ENCODE data around the gene DAAM2.

DAAM2 gene

DNA sequence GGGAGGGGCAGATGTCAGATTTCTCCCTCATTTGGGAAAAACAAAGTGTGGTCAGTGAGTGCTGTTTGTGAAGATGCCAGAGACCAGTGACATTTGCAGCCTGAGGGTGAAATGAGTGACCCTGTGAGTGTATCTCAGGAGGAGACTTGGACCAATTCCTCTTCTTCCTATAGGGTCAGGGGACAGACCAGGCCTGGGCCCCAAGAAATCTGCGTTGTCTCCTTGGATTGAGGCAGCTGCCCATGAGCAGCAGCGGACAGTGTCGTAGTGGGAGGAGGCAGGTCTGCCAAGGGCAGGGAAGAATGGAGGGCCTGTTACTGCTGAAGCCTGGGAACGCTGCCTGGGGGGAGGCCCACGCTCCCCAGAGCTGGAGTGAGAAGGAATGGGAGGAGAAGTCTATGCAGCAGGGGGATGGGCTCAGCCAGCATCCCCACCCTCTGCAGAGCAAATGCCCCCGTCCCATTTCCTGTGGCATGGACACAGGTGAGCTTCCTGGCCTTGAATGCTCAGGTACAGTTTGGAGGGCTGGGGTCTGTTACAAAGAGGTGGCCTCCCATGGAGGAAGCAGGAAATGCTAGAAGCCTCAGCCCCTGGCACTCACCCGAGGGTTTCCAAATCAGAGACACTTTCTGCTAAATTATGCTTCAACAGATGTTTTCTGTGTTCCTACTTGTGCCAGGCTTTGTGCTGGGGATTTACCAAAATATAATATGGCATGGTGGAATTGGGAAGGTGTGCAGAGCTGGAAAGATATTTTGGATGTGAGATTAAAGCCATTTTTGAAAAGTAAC is 29.8 kb downstream of the DAAM2 start:
- Histone ChIP-seq H3K4me1 (ENCODE audit: insufficient read depth, low read length) (peaks cover 3% of the 10 kb centered on the region; the same call in 1 of the 2 replicates), H3K27me3 (ENCODE audit: insufficient read depth, low read length) (no peaks in the 10 kb centered on the region), H3K9ac (ENCODE audit: low read depth, low read length) (no peak overlapping the region), H3K27ac (ENCODE audit: low read length) (no peak overlapping the region), H3K36me3 (ENCODE audit: insufficient read depth, low read depth, low read length) (no peaks in the 10 kb centered on the region), H3K4me3 (ENCODE audit: low read length) (no peak overlapping the region), H3K9me3 (ENCODE audit: insufficient read depth, low read depth, low read length) (no peaks in the 10 kb centered on the region)

GRCh38 chr6:39822846-39823815 is 31.0 kb downstream of the DAAM2 start:
- H3K9me3 ChIP-seq (ENCODE audit: insufficient read depth, low read depth, low read length), result no peaks in the 10 kb centered on the region
- no peak overlapping the region for H3K27ac ChIP-seq (ENCODE audit: low read length)
- H3K9ac ChIP-seq (ENCODE audit: low read depth, low read length), result no peak overlapping the region
- no peak overlapping the region for H3K4me3 ChIP-seq (ENCODE audit: low read length)
- H3K36me3 ChIP-seq (ENCODE audit: insufficient read depth, low read depth, low read length), result no peaks in the 10 kb centered on the region
- peaks cover 3% of the 10 kb centered on the region; the same call in 1 of the 2 replicates for H3K4me1 ChIP-seq (ENCODE audit: insufficient read depth, low read length)
- no peaks in the 10 kb centered on the region for H3K27me3 ChIP-seq (ENCODE audit: insufficient read depth, low read length)

- Histone ChIP-seq H3K9me3 (ENCODE audit: insufficient read depth, low read depth, low read length) (no peaks in the 10 kb centered on the region), H3K9ac (ENCODE audit: low read depth, low read length) (no peak overlapping the region), H3K27ac (ENCODE audit: low read length) (no peak overlapping the region), H3K36me3 (ENCODE audit: insufficient read depth, low read depth, low read length) (no peaks in the 10 kb centered on the region), H3K4me1 (ENCODE audit: insufficient read depth, low read length) (peaks cover 3% of the 10 kb centered on the region; the same call in 1 of the 2 replicates), H3K27me3 (ENCODE audit: insufficient read depth, low read length) (no peaks in the 10 kb centered on the region), H3K4me3 (ENCODE audit: low read length) (no peak overlapping the region)
Measured at GRCh38 chr6:39824030-39824926, 32.1 kb downstream of the DAAM2 start.

DNA sequence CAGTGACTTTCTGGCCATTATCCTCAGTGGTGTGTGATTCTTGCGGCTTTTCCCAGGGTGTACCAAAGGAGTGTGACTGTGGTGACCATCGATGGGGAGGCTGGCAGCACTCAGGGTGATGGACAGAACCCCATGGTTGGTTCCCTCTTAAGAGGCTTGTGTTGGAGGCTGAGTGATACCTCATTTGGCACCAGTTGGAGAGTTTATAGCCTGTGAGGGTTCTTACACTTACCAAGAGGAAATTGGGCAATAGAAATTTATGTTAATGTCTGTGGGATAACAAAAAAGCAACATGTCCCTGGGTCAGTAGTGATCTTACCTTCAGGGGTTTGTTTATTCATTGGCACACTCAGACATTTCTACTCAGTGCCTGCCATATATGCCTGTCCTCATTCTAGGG is 37.2 kb downstream of the DAAM2 start:
- Histone ChIP-seq H3K4me1 (ENCODE audit: insufficient read depth, low read length) (peaks cover 3% of the 10 kb centered on the region; the same call in 1 of the 2 replicates), H3K27me3 (ENCODE audit: insufficient read depth, low read length) (no peaks in the 10 kb centered on the region), H3K9ac (ENCODE audit: low read depth, low read length) (no peak overlapping the region), H3K9me3 (ENCODE audit: insufficient read depth, low read depth, low read length) (no peaks in the 10 kb centered on the region), H3K27ac (ENCODE audit: low read length) (no peak overlapping the region), H3K4me3 (ENCODE audit: low read length) (no peak overlapping the region), H3K36me3 (ENCODE audit: insufficient read depth, low read depth, low read length) (no peaks in the 10 kb centered on the region)

- no peaks in the 10 kb centered on the region for H3K27me3 ChIP-seq (ENCODE audit: insufficient read depth, low read length)
- no peaks in the 10 kb centered on the region for H3K9me3 ChIP-seq (ENCODE audit: insufficient read depth, low read depth, low read length)
- no peak overlapping the region for H3K4me3 ChIP-seq (ENCODE audit: low read length)
- no peaks in the 10 kb centered on the region for H3K36me3 ChIP-seq (ENCODE audit: insufficient read depth, low read depth, low read length)
- H3K9ac ChIP-seq (ENCODE audit: low read depth, low read length), result no peak overlapping the region
- peaks cover 3% of the 10 kb centered on the region; the same call in 1 of the 2 replicates for H3K4me1 ChIP-seq (ENCODE audit: insufficient read depth, low read length)
- H3K27ac ChIP-seq (ENCODE audit: low read length), result no peak overlapping the region
Measured at GRCh38 chr6:39830444-39830843, 38.3 kb downstream of the DAAM2 start.

DNA sequence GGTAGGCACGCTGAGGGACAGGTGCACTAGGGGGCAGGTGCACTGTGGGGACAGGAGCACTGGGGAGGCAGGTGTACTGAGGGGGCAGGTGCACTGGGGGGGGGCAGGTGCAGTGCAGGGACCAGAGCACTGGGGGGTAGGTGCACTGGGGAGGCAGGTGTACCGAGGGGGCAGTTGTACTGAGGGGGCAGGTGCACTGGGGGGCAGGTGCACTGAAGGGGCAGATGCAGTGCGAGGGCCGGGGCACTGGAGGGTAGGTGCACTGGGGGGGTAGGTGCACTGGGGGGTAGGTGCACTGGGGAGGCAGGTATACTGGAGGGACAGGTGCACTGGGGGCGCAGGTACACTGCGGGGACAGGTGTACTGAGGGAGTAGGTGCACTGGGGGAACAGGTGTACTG is 39.5 kb downstream of the DAAM2 start:
- H3K4me3 ChIP-seq (ENCODE audit: low read length), result no peak overlapping the region
- H3K9me3 ChIP-seq (ENCODE audit: insufficient read depth, low read depth, low read length), result no peaks in the 10 kb centered on the region
- H3K9ac ChIP-seq (ENCODE audit: low read depth, low read length), result no peak overlapping the region
- no peaks in the 10 kb centered on the region for H3K4me1 ChIP-seq (ENCODE audit: insufficient read depth, low read length)
- no peaks in the 10 kb centered on the region for H3K36me3 ChIP-seq (ENCODE audit: insufficient read depth, low read depth, low read length)
- no peaks in the 10 kb centered on the region for H3K27me3 ChIP-seq (ENCODE audit: insufficient read depth, low read length)
- H3K27ac ChIP-seq (ENCODE audit: low read length), result no peak overlapping the region

DNA sequence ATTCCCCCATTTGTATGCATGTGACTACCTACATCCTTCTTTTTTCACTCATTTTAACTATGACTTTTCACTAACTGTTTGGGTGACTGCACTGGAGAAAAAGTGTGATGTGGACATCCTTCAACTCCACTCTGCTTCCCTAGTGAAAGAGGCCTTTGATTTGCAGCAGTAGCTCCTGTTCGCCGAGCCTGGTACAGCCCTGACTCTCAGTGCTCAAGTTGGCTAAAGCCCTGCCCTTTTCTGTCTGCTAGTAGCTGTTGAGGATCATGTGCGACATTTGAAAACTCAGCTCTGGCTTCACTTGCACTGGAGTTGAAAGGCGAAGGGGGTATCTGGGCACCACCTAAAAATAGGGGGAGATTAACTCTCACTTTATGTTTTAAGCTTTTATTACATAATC is 42.1 kb downstream of the DAAM2 start:
- Histone ChIP-seq H3K36me3 (ENCODE audit: insufficient read depth, low read depth, low read length) (no peaks in the 10 kb centered on the region), H3K27ac (ENCODE audit: low read length) (no peak overlapping the region), H3K9ac (ENCODE audit: low read depth, low read length) (no peak overlapping the region), H3K27me3 (ENCODE audit: insufficient read depth, low read length) (no peaks in the 10 kb centered on the region), H3K4me3 (ENCODE audit: low read length) (no peak overlapping the region), H3K9me3 (ENCODE audit: insufficient read depth, low read depth, low read length) (no peaks in the 10 kb centered on the region), H3K4me1 (ENCODE audit: insufficient read depth, low read length) (peaks cover 3% of the 10 kb centered on the region; the same call in 1 of the 2 replicates)

- H3K9me3 ChIP-seq (ENCODE audit: insufficient read depth, low read depth, low read length), result no peaks in the 10 kb centered on the region
- peaks cover 3% of the 10 kb centered on the region; the same call in 1 of the 2 replicates for H3K4me1 ChIP-seq (ENCODE audit: insufficient read depth, low read length)
- H3K36me3 ChIP-seq (ENCODE audit: insufficient read depth, low read depth, low read length), result no peaks in the 10 kb centered on the region
- no peak overlapping the region for H3K9ac ChIP-seq (ENCODE audit: low read depth, low read length)
- no peak overlapping the region for H3K4me3 ChIP-seq (ENCODE audit: low read length)
- H3K27ac ChIP-seq (ENCODE audit: low read length), result no peak overlapping the region
- no peaks in the 10 kb centered on the region for H3K27me3 ChIP-seq (ENCODE audit: insufficient read depth, low read length)
Measured at GRCh38 chr6:39834866-39835265, 42.7 kb downstream of the DAAM2 start.

DNA sequence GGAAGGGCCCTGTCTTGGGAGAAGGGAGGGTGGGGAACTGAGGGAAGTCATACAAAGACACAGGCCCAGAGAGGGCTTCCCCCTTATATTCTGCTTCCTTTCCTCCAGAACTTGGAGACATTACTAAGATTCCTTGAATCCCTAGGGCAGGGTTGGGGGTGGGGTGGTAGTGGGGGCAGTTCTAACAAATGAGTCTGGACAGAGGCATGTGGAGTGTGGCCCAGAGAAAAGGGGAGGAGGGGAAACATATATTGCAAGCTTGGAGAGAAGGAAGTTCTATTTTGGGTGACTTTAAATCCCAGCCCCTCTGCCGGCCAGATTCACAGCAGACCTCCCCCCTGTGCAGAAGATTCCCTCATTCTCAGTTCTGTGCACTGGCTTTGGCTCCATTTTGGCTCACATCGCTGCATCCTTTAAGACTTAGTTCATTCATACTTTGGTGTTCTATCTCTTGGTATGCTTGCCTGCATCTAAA is 43.7 kb downstream of the DAAM2 start:
- no peak overlapping the region for H3K4me3 ChIP-seq (ENCODE audit: low read length)
- H3K36me3 ChIP-seq (ENCODE audit: insufficient read depth, low read depth, low read length), result no peaks in the 10 kb centered on the region
- H3K27ac ChIP-seq (ENCODE audit: low read length), result no peak overlapping the region
- H3K9me3 ChIP-seq (ENCODE audit: insufficient read depth, low read depth, low read length), result no peaks in the 10 kb centered on the region
- no peak overlapping the region for H3K9ac ChIP-seq (ENCODE audit: low read depth, low read length)
- H3K4me1 ChIP-seq (ENCODE audit: insufficient read depth, low read length), result peaks cover 3% of the 10 kb centered on the region; the same call in 1 of the 2 replicates
- H3K27me3 ChIP-seq (ENCODE audit: insufficient read depth, low read length), result no peaks in the 10 kb centered on the region

GRCh38 chr6:39836606-39837005 is 44.4 kb downstream of the DAAM2 start:
- Histone ChIP-seq H3K4me3 (ENCODE audit: low read length) (no peak overlapping the region), H3K36me3 (ENCODE audit: insufficient read depth, low read depth, low read length) (no peaks in the 10 kb centered on the region), H3K27ac (ENCODE audit: low read length) (no peak overlapping the region), H3K27me3 (ENCODE audit: insufficient read depth, low read length) (no peaks in the 10 kb centered on the region), H3K4me1 (ENCODE audit: insufficient read depth, low read length) (peaks cover 3% of the 10 kb centered on the region; the same call in 1 of the 2 replicates), H3K9me3 (ENCODE audit: insufficient read depth, low read depth, low read length) (no peaks in the 10 kb centered on the region), H3K9ac (ENCODE audit: low read depth, low read length) (no peak overlapping the region)

DNA sequence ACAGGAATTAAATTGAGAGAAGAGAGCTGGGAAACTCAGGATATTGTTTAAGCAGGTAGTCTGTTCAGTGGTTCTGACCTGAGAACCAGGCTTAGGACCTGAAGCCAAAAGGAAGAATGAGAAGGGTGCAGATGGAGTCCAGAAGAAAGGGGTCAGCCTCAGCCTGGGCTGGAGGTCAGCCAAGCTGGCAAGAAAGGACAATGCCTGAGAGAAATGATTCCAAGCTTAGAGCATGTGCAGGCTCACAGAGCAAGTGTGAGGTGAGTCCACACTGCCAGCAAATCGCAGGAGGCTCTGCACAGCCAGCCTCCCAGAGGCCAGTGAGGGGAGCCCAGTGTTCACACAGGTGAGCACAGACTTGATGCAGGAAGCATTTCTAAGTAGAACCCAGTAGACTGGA is 47.3 kb downstream of the DAAM2 start:
- H3K9ac ChIP-seq (ENCODE audit: low read depth, low read length), result no peak overlapping the region

More for the DNA sequence above, 47.3 kb downstream of the DAAM2 start:
- no peaks in the 10 kb centered on the region for H3K36me3 ChIP-seq (ENCODE audit: insufficient read depth, low read depth, low read length)
- H3K27ac ChIP-seq (ENCODE audit: low read length), result no peak overlapping the region
- peaks cover 3% of the 10 kb centered on the region; the same call in 1 of the 2 replicates for H3K4me1 ChIP-seq (ENCODE audit: insufficient read depth, low read length)
- no peaks in the 10 kb centered on the region for H3K27me3 ChIP-seq (ENCODE audit: insufficient read depth, low read length)
- no peaks in the 10 kb centered on the region for H3K9me3 ChIP-seq (ENCODE audit: insufficient read depth, low read depth, low read length)
- no peak overlapping the region for H3K4me3 ChIP-seq (ENCODE audit: low read length)
